Endodermal cell (in vitro differentiated cells): ENCODE data around the gene SCML1. TPM values are rescaled to one million over a fixed set of nuclear protein-coding genes. Genes with fewer than 3 reads are reported as not detected.

Experiments used
- DNase-seq: peaks from one replicate; pipeline ENCODE4 v3.0.0-alpha.2; 2017
- H3K27ac ChIP-seq: 2 replicates; pipeline ENCODE4 v1.5.1; 2013; ENCODE audit warnings: mild to moderate bottlenecking, low read depth, low read length, moderate library complexity
- H3K27me3 ChIP-seq: 2 replicates; pipeline ENCODE4 v1.6.1; 2013; ENCODE audit warnings: mild to moderate bottlenecking, low read length, moderate library complexity; ENCODE audit not compliant: insufficient read depth, control insufficient read depth, poor library complexity, severe bottlenecking
- H3K36me3 ChIP-seq: 2 replicates; pipeline ENCODE4 v1.7.0; 2013; ENCODE audit warnings: mild to moderate bottlenecking, low read length, moderate library complexity; ENCODE audit not compliant: control insufficient read depth, insufficient read depth
- H3K4me1 ChIP-seq: one replicate; pipeline ENCODE4 v1.7.0; 2013; ENCODE audit warnings: low read length; ENCODE audit not compliant: control insufficient read depth, insufficient read depth
- H3K4me3 ChIP-seq: 2 replicates; pipeline ENCODE4 v1.5.1; 2013; ENCODE audit warnings: mild to moderate bottlenecking, low read length, moderate library complexity
- H3K9ac ChIP-seq: 2 replicates; pipeline ENCODE4 v1.6.1; 2013; ENCODE audit warnings: mild to moderate bottlenecking, low read length, moderate library complexity; ENCODE audit not compliant: poor library complexity, severe bottlenecking; ENCODE audit errors: extremely low read depth
- H3K9me3 ChIP-seq: 2 replicates; pipeline ENCODE4 v1.6.1; 2013; ENCODE audit warnings: mild to moderate bottlenecking, low read length, moderate library complexity; ENCODE audit not compliant: control insufficient read depth
- H3K27ac Mint-ChIP-seq: 2 replicates; pipeline ENCODE4 v1.8.0; 2020; ENCODE audit warnings: mixed read lengths
- H3K27me3 Mint-ChIP-seq: 2 replicates; pipeline ENCODE4 v1.8.0; 2021; ENCODE audit warnings: mild to moderate bottlenecking, mixed read lengths; ENCODE audit not compliant: insufficient read depth
- H3K36me3 Mint-ChIP-seq: 2 replicates; pipeline ENCODE4 v1.8.0; 2020; ENCODE audit warnings: low read depth, mixed read lengths
- H3K4me1 Mint-ChIP-seq: 2 replicates; pipeline ENCODE4 v1.8.0; 2020; ENCODE audit warnings: mixed read lengths
- H3K4me3 Mint-ChIP-seq: 2 replicates; pipeline ENCODE4 v1.8.0; 2020; ENCODE audit warnings: mild to moderate bottlenecking, moderate library complexity, mixed read lengths
- H3K9me3 Mint-ChIP-seq: 2 replicates; pipeline ENCODE4 v1.8.0; 2020; ENCODE audit warnings: mild to moderate bottlenecking, mixed read lengths
- CTCF ChIP-seq: fragments of 200-600 bp; sonication (generic); conservative IDR thresholded peaks from 2 replicates; pipeline ENCODE4 v1.5.0; 2021; ENCODE audit warnings: antibody characterized with exemption, mild to moderate bottlenecking
- WGBS, 2 experiments: methylation state at CpG; one replicate each; pipeline versions ENCODE4 v1.1.5 to v1.1.7; 2013; ENCODE audit warnings: missing lambda C conversion rate in 2 of 2, mixed read lengths in 1 of 2; ENCODE audit not compliant: insufficient coverage in 1 of 2, insufficient read length in 1 of 2; 5-methylcytosine and 5-hydroxymethylcytosine counted together
- total RNA-seq, 2 donors: library from RNA; stranded (reverse); fragmentation: NEBNext Ultra II Directional in 1 of 2; extraction: Animal tissue kit (Norgen Biotek cat#: 25700) in 1 of 2; gene quantifications; 2 replicates in 1 of 2; 3 replicates in 1 of 2; pipeline ENCODE4 v1.2.1, GENCODE V29; 2021

SCML1 gene
- total RNA-seq, 2 donors from 2014 or later = 0.59 to 2.2 TPM

DNA sequence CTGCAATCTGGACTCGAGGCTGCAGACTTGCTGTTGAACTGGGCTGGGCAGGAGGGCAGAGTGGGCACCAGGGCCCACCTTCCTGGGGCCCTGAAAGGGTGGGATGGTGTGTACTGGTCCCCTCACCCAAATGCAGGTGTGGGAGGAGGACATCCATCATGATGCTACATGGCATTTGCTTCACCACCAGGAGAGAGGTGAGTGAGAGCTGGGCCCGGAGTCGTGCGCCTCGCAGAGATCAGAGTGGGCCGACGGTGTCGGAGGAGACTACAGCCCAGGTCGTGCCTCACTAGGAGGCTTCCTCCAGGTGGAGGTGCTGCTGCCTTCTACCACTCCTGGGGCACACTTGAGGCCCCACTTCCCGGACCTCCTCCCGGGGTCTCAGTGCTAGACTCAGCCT, 50.3 kb downstream of the SCML1 start:
- Mint-ChIP-seq H3K4me3 (no peak overlapping the region), H3K4me1 (no peaks in the 10 kb centered on the region), H3K9me3 (peaks cover 38% of the 10 kb centered on the region), H3K27me3 (no peaks in the 10 kb centered on the region), H3K36me3 (peaks cover 1% of the 10 kb centered on the region), H3K27ac (no peak overlapping the region)
- Histone ChIP-seq H3K4me1 (peaks cover 2% of the 10 kb centered on the region), H3K9me3 (no peaks in the 10 kb centered on the region), H3K27me3 (no peaks in the 10 kb centered on the region), H3K9ac (no peak overlapping the region), H3K4me3 (no peak overlapping the region), H3K36me3 (no peaks in the 10 kb centered on the region), H3K27ac (no peak overlapping the region)
- no peak for DNase-seq
- TF ChIP-seq CTCF = no peak
- WGBS, 2 experiments = 93 to 95% methylated on average over 5 to 11 of the region's 11 CpGs

DNA sequence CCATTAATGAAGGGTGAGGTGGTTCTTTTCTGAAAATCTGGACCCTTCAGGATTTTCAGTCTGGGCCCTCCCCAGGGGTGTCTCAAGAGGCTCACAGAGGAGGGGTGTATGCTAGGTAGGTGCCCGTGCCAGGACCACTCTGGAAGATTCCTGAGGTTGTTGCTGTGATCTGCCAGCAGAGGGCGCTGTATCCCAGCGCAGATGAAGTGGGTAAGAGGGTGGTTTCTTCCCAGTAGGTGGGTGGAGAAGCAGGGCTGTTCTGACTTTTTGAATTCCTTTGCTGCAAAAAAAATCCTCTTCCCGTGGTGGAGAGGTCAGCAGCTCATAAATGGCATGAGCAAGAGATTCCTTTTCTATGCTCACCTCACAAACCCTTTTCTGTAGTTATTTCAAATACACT, 51.1 kb downstream of the SCML1 start:
- no peak overlapping the region for H3K9ac ChIP-seq
- H3K4me1 Mint-ChIP-seq = no peaks in the 10 kb centered on the region
- peak; percentile 84 for TF ChIP-seq CTCF
- peaks cover 7% of the 10 kb centered on the region for H3K4me1 ChIP-seq
- H3K27me3 Mint-ChIP-seq = no peaks in the 10 kb centered on the region
- no peaks in the 10 kb centered on the region for H3K27me3 ChIP-seq
- DNase-seq = peak; percentile 79
- 42% methylated on average over 4 of the region's 4 CpGs; no CpG with 5 or more reads in 1 of the 2 experiments for WGBS, 2 experiments
- H3K36me3 Mint-ChIP-seq = peaks cover 1% of the 10 kb centered on the region
- H3K4me3 ChIP-seq = no peak overlapping the region
- H3K36me3 ChIP-seq = no peaks in the 10 kb centered on the region
- no peaks in the 10 kb centered on the region for H3K9me3 ChIP-seq
- no peak overlapping the region for H3K27ac ChIP-seq
- peaks cover 38% of the 10 kb centered on the region for H3K9me3 Mint-ChIP-seq
- H3K4me3 Mint-ChIP-seq = no peak overlapping the region
- H3K27ac Mint-ChIP-seq = no peak overlapping the region

DNA sequence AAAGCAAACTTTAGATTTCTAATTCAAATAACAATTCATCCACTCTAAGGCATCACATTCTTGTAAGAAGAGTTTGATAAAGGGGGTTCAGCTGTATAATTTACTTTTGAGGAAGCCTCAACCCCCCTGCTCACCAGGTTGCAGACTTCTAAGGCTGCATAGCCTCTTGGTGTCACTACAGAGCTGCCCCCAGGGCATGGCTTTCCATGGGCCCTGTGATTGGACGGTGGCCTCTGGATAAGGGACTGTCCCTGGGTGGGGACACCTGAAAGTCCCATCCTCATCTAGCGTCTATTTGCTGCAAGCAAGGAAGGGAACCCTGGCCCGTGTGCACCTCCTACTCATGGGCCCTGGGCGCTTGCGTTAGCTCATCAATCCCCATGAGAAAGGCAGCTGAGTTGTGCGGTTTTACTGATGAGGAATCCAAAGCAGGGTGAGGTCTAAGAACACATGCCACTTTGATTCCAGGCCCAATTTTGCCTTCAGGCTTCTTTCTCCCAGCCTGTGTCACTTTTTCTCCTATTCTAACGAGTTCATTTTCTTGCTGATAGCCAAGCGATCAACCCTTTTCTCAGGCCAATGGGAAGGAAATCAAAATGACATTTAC, 51.8 kb downstream of the SCML1 start:
- Histone ChIP-seq H3K27ac (no peak overlapping the region), H3K4me1 (peaks cover 7% of the 10 kb centered on the region), H3K27me3 (no peaks in the 10 kb centered on the region), H3K36me3 (no peaks in the 10 kb centered on the region), H3K4me3 (no peak overlapping the region), H3K9me3 (no peaks in the 10 kb centered on the region), H3K9ac (no peak overlapping the region)
- Mint-ChIP-seq H3K4me3 (no peak overlapping the region), H3K27me3 (no peaks in the 10 kb centered on the region), H3K9me3 (peaks cover 38% of the 10 kb centered on the region), H3K27ac (no peak overlapping the region), H3K36me3 (peaks cover 1% of the 10 kb centered on the region), H3K4me1 (no peaks in the 10 kb centered on the region)
- no peak for DNase-seq
- no peak for TF ChIP-seq CTCF
- 90 to 96% methylated on average over 3 to 8 of the region's 8 CpGs for WGBS, 2 experiments
